Subcutaneous abdominal adipose tissue (tissue), 5 donors: Measurements from ENCODE around the gene TBC1D7.

Source experiments
- H3K27ac ChIP-seq: one replicate; pipeline ENCODE4 v1.7.0; 2013; ENCODE audit warnings: low read depth, mild to moderate bottlenecking, inconsistent platforms, low read length, moderate library complexity
- H3K27me3 ChIP-seq, 5 donors: one replicate each; pipeline ENCODE4 v1.7.0; 2013; ENCODE audit warnings: low read length in 5 of 5, inconsistent platforms in 1 of 5; ENCODE audit not compliant: control insufficient read depth in 5 of 5, insufficient read depth in 4 of 5
- H3K36me3 ChIP-seq, 5 donors: one replicate each; pipeline ENCODE4 v1.7.0; 2013; ENCODE audit warnings: low read length in 5 of 5; ENCODE audit not compliant: control insufficient read depth in 5 of 5, insufficient read depth in 5 of 5
- H3K4me1 ChIP-seq, 5 donors: one replicate each; pipeline ENCODE4 v1.7.0; 2013; ENCODE audit warnings: low read length in 5 of 5, mild to moderate bottlenecking in 3 of 5, moderate library complexity in 1 of 5; ENCODE audit not compliant: control insufficient read depth in 5 of 5, insufficient read depth in 5 of 5
- H3K4me3 ChIP-seq, 5 donors: one replicate each; pipeline ENCODE4 v1.7.0; 2013; ENCODE audit warnings: low read length in 5 of 5, low read depth in 1 of 5
- H3K9ac ChIP-seq, 5 donors: one replicate each; pipeline ENCODE4 v1.7.0; 2013; ENCODE audit warnings: low read length in 5 of 5, mild to moderate bottlenecking in 4 of 5, moderate library complexity in 3 of 5
- H3K9me3 ChIP-seq, 5 donors: one replicate each; pipeline ENCODE4 v1.7.0; 2013; ENCODE audit warnings: low read length in 5 of 5; ENCODE audit not compliant: control insufficient read depth in 5 of 5
- donor health status: healthy.
- donor health status: healthy.
- donor health status: healthy.
- donor health status: healthy.
- donor health status: healthy.

The TBC1D7 gene

DNA sequence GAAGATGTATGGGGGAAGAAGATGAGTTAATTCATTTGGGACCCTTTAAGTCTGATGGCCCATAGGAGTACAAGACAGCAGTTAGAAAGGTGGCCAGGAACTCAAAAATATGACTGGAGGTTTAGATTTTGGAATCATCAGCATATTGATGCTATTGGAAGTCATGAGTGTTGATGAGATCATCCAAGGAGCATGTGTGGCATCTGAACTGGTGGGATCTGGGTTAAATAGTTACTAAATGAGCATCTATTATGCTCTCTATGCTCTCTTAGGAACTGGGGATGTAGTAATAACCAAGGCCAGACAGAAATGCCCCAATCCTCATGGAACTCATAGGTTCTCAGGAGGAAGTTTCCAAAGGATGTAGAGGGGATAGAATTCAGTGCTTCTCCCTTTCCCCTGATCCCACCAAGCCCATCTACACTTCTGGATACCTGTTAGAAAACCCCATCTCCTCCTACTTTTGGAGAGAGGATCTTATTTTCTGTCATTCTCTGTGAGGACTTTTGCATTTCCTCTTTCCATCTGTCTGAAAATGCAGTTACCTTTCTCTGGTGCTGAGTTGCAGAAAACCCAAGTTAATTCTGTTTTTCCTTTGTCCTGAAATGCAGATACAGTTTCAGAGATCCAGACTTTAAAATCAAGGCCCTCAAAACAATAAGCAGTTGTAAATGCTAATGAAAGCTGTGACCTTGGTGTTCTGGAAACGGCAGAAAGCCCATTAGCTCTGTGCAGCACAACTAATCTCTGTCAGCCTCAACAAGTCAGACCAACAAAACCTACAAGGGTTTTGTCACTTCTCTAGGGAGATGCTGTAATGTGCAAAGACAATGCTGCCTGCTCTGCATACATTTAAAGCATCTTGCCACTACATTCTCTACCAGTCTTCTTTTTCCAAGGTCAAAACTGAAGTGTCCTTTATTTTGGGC, 65.8 kb downstream of the TBC1D7 start:
- H3K4me1 ChIP-seq: peaks cover 0 to 18% (median 0%) of the 10 kb centered on the region in 5 donors
- peaks cover 0 to 7% (median 0%) of the 10 kb centered on the region in 5 donors for H3K36me3 ChIP-seq
- H3K9me3 ChIP-seq: no peaks in the 10 kb centered on the region
- H3K27ac ChIP-seq: no peak overlapping the region
- H3K9ac ChIP-seq: no peak overlapping the region
- no peaks in the 10 kb centered on the region for H3K27me3 ChIP-seq
- no peak overlapping the region for H3K4me3 ChIP-seq

DNA sequence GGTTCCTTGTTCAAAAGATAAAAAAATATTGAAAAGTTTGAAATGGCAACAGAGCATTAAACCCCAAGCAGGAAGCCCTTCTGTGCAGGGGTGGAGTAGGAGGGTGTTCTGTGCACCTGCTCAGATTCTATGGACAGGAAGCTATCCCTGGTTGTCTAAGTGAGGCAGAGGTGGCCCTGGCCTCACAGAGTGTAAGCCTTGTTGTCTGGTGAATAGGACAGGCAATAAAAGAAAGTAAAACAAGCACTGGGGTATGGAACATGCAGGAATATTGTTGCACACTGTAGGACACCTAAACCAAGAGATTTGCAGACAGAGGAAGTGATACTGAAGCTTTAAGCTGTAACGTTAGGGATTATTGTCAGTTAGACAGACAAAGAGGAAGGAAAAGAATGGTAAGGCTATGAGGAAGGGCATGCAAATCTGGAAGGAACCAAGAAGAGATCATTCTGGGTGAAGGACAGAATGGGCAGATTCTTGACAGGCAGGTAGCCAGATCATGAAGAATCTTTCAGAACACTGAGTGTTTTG, 66.8 kb downstream of the TBC1D7 start:
- peaks cover 0 to under 1% (median 0%) of the 10 kb centered on the region in 5 donors for H3K36me3 ChIP-seq
- H3K9me3 ChIP-seq: peaks cover 0 to 6% (median 0%) of the 10 kb centered on the region in 5 donors
- H3K27me3 ChIP-seq: no peaks in the 10 kb centered on the region
- H3K4me3 ChIP-seq: no peak overlapping the region
- H3K4me1 ChIP-seq: peaks cover 0 to 24% (median 4%) of the 10 kb centered on the region in 5 donors
- no peak overlapping the region for H3K27ac ChIP-seq
- no peak overlapping the region for H3K9ac ChIP-seq

DNA sequence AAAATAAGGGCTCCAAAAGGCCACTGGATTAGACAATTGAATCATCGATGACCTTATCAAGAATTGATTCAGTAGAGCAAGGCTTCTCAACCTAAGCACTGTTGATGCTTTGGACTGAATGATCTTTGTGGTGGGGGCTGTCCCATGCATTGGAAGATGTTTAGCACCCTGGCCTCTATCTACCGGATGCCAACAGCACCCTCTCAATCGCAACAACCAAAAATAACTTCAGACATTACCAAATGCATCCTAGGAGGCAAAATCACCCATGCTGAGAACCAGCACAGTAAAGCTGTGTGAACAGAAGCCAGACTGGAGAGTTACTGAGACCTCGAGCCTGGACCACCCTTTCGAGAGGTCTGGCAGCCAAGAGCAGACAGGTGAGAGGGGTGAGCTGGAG, 67.5 kb downstream of the TBC1D7 start:
- no peak overlapping the region for H3K27ac ChIP-seq
- H3K27me3 ChIP-seq: no peaks in the 10 kb centered on the region
- H3K9ac ChIP-seq: no peak overlapping the region
- H3K4me3 ChIP-seq: no peak overlapping the region
- no peaks in the 10 kb centered on the region for H3K36me3 ChIP-seq
- H3K4me1 ChIP-seq: peaks cover 0 to 28% (median 4%) of the 10 kb centered on the region in 5 donors
- H3K9me3 ChIP-seq: peaks cover 0 to 13% (median 5%) of the 10 kb centered on the region in 5 donors

DNA sequence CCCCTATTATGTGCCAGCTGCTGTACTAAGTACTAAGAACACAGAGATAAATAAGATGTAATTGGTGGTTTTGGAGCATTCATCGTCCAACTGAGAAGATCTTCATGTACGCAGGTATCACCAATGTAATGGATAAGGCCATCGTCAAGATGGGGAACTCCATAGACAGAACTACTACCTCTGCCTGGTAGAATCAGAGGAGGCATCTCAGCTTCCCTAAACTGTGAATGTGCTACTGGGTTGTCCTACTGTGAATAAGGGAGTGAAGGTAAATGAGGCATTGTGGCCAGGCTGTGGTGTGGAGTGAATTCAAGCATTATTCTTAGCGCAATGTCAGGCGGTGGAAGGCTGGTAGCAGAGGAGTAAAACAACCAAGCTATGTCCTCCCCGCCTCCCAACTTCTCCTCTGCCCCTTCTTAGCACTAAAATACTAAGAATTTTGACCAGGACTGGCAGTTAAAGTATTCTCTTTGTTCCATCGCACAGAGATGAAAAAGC, 68.2 kb downstream of the TBC1D7 start:
- Histone ChIP-seq H3K27ac (no peak overlapping the region), H3K4me1 (peaks cover 0 to 32% (median 4%) of the 10 kb centered on the region in 5 donors), H3K4me3 (no peak overlapping the region), H3K27me3 (no peaks in the 10 kb centered on the region), H3K9me3 (peaks cover 0 to 19% (median 7%) of the 10 kb centered on the region in 5 donors), H3K9ac (no peak overlapping the region), H3K36me3 (no peaks in the 10 kb centered on the region)

- peaks cover 0 to 32% (median 4%) of the 10 kb centered on the region in 5 donors for H3K4me1 ChIP-seq
- H3K36me3 ChIP-seq: no peaks in the 10 kb centered on the region
- H3K9ac ChIP-seq: no peak overlapping the region
- H3K9me3 ChIP-seq: peaks cover 0 to 24% (median 10%) of the 10 kb centered on the region in 5 donors
- no peak overlapping the region for H3K4me3 ChIP-seq
- H3K27me3 ChIP-seq: no peaks in the 10 kb centered on the region
- H3K27ac ChIP-seq: no peak overlapping the region
These were observed 68.9 kb downstream of the TBC1D7 start for GRCh38 chr6:13259393-13259792.

- H3K9ac ChIP-seq: no peak overlapping the region
- H3K9me3 ChIP-seq: peaks cover 0 to 24% (median 10%) of the 10 kb centered on the region in 5 donors
- H3K4me3 ChIP-seq: peak overlapping the region in 1 of 5 donors; percentile 10
- H3K4me1 ChIP-seq: peaks cover 0 to 24% (median 4%) of the 10 kb centered on the region in 5 donors
- H3K27me3 ChIP-seq: no peaks in the 10 kb centered on the region
- no peaks in the 10 kb centered on the region for H3K36me3 ChIP-seq
- no peak overlapping the region for H3K27ac ChIP-seq
These were observed 71.9 kb downstream of the TBC1D7 start for GRCh38 chr6:13256266-13257001.
